Measurements from ENCODE around the gene CTRB1. TPM values are rescaled to one million over a fixed set of nuclear protein-coding genes. Genes with fewer than 3 reads are reported as not detected.
A peak's percentile ranks its signal among the peaks of the same experiment; 100 is the strongest.
"Not testable (repeated sequence)": the region's sequence is repeated elsewhere in the genome, so short reads cannot be mapped to it uniquely, and the experiment has no call there.

Gene CTRB1
- total RNA-seq, 4 donors from 2014 or later, result not detected

DNA sequence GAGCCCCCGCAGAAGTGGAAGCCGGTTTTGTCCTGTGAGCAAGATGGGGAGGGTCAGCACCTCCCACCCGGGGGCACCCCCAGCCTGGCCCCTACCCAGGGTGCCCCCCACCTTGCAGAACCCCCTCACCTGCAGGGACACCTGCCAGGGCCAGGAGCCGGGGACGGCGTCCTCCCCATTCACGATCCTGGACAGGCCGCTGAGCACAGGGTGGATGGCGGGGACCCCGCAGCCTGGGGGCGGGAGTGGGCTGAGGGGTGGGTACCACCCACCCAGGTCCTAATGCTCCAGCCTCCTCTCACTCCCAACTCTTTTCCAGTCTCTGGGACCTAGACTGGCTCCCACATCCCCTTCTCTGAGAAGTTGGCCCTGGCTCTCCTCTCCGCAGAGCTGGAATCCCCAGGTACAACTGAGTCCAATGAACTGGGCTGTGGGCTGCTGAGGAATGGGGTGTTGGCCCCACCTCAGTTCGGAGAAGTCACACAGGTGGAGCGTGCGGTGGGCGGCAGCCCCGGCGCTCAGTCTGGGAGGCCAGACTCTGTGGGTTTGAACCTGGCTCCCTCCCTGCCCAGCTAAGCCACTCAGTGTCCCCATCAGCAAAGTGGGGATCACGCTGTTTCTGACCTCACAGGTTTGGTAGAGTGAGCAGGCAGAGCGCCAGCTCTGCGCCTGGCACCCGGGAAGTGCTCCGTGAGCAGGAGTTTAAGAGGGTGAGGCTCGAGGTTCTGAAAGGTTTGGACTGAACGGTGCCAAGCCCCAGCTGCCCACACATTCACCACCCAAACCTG is 12.6 kb upstream of the CTRB1 start:
- peaks cover 0 to 11% of the 10 kb centered on the region in 2 donors for H3K4me1 ChIP-seq
- 24 to 74% methylated on average over 14 to 15 of the region's 25 CpGs for WGBS, 2 donors
- intact Hi-C loops (cut with DNase I), result loop anchor here (2.0 to 10.0 kb wide), 2 partner anchors 21 to 179 kb away; no protein-coding TSS in a partner anchor
- H3K9me3 ChIP-seq; H3K36me3 ChIP-seq; H3K4me3 ChIP-seq (replicated peaks in 1 of 3); H3K27me3 ChIP-seq: not testable (repeated sequence)
- peak; percentile 84 to 88 for DNase-seq
- H3K27ac ChIP-seq, result peak overlapping the region in 1 of 3 donors; percentile 6

DNA sequence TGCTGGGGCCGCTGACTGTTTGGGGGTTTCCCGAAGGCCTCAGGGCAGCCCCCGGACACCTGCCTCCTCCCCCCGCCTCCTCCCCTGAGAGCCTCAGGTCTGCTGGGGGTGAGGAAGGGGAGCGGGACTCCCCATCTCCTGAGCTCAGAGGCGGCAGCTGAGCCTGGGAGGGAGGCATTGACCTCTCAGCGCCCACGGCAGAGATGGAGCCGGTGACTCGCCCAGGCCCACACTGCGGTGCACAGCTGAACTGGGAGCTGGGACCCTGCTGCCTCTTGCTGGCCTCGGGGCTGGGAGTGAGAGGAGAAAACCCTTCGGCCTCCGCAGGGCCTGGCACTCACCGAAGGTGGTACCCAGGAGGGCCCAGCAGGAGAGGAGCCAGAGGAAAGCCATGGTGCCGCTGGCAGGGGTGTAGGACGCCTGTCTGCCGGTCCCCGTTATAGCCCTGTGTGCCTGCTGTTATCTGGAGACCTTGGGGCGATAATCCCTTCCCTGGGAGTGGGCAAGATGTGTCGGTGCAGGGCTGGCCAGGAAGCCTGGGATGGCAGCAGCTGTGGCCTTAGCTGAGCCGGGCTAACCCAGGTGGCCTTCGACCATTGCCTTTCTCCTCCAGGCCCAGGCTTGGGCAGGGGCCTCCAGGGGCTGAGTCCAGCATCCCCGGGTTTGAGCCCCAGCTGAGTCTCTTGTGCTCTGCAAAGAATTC is 11.9 kb upstream of the CTRB1 start, which contains the start of gene CTRB2:
CTRB2 (minus strand) TSS at position 413 of the 703 bp plus-strand sequence; CDS start at position 393, 20 bp downstream.
- TF ChIP-seq, protein P1, sequence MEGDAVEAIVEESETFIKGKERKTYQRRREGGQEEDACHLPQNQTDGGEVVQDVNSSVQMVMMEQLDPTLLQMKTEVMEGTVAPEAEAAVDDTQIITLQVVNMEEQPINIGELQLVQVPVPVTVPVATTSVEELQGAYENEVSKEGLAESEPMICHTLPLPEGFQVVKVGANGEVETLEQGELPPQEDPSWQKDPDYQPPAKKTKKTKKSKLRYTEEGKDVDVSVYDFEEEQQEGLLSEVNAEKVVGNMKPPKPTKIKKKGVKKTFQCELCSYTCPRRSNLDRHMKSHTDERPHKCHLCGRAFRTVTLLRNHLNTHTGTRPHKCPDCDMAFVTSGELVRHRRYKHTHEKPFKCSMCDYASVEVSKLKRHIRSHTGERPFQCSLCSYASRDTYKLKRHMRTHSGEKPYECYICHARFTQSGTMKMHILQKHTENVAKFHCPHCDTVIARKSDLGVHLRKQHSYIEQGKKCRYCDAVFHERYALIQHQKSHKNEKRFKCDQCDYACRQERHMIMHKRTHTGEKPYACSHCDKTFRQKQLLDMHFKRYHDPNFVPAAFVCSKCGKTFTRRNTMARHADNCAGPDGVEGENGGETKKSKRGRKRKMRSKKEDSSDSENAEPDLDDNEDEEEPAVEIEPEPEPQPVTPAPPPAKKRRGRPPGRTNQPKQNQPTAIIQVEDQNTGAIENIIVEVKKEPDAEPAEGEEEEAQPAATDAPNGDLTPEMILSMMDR (IDR thresholded peaks at IDR 0.05), result no peak
- TF ChIP-seq POLR2A (IDR thresholded peaks at IDR 0.05), result no peak
- peaks cover 0 to 11% of the 10 kb centered on the region in 2 donors for H3K4me1 ChIP-seq

DNA sequence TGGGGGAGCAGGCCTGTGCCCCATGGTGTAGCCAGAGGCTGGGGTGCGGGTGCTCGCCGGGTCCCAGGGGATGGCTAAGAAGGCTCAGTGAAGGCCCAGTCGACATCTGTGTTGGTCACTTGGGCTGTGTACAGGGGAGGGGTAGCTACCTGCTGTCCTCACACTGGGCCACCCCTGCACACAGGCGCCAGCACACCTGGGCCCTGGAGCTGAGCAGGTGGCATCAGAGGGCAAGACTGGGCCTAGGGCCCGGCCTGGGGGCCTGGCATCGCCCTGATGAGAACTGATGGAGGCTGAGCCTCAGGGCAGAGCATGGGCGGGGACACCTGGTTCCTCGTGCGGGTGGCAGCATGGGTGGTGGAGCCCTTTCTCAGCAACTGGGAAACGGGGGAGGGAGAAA is 11.0 kb upstream of the CTRB1 start:
- no peak for DNase-seq
- 85 to 87% methylated on average over 11 of the region's 11 CpGs for WGBS, 2 donors
- H3K27me3 ChIP-seq, result no peaks in the 10 kb centered on the region
- no peaks in the 10 kb centered on the region for H3K36me3 ChIP-seq
- no peaks in the 10 kb centered on the region for H3K9me3 ChIP-seq
- TF ChIP-seq POLR2A (IDR thresholded peaks at IDR 0.05), result no peak
- TF ChIP-seq, protein P1 (IDR thresholded peaks at IDR 0.05), result no peak
- no peak overlapping the region for H3K4me3 ChIP-seq (replicated peaks in 1 of 3)
- peaks cover 0 to 11% of the 10 kb centered on the region in 2 donors for H3K4me1 ChIP-seq
- H3K27ac ChIP-seq, result no peak overlapping the region
- intact Hi-C loops (cut with DNase I), result loop anchor here (2.0 to 10.0 kb wide), 2 partner anchors 19 to 177 kb away; no protein-coding TSS in a partner anchor

More for the DNA sequence above, 11.9 kb upstream of the CTRB1 start, which contains the start of gene CTRB2:
- WGBS, 2 donors, result 74 to 79% methylated on average over 5 to 18 of the region's 24 CpGs
- H3K27me3 ChIP-seq, result no peaks in the 10 kb centered on the region
- DNase-seq, result no peak
- peak within 1 kb of the TSS in 1 of 3 donors; percentile 6 for H3K27ac ChIP-seq
- no peaks in the 10 kb centered on the region for H3K36me3 ChIP-seq
- no peaks in the 10 kb centered on the region for H3K9me3 ChIP-seq
- H3K4me3 ChIP-seq (replicated peaks in 1 of 3), result no peak within 1 kb of the TSS
- intact Hi-C loops (cut with DNase I), result loop anchor here (2.0 to 10.0 kb wide), 2 partner anchors 20 to 178 kb away; no protein-coding TSS in a partner anchor

DNA sequence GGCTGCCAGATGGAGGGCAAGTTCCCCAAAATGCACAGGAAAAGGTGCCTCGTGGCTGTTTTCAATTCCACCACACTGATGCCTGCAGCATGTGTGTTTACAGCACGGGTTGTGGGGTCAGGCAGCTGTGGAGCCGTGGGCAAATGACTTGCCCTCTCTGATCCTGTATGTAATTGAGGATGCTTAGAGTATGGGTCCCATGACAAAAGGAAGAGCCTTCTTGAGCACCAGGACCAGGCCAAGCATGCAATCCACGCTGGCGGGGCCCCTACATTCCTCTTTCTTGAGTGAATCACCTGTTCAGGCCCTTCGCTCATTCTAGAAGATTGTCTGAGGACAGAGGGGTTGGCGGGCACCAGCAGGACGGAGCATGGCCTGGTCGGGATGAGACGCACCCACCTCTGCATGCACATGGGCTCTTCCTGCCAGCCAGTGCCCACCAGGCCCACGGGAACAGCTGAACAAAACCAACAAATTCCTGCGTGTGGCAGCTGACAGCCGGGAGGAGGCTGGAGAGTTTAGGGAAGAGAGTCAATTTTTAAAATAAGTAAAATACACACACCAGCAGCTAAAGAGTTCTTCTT is 10.5 kb upstream of the CTRB1 start:
- TF ChIP-seq POLR2A (IDR thresholded peaks at IDR 0.05), result no peak
- TF ChIP-seq, protein P1 (IDR thresholded peaks at IDR 0.05), result no peak
- intact Hi-C loops (cut with DNase I), result loop anchor here (10.0 kb wide), 1 partner anchor 176 kb away; no protein-coding TSS in a partner anchor
- WGBS, 2 donors, result 71 to 76% methylated on average over 11 to 13 of the region's 13 CpGs

DNA sequence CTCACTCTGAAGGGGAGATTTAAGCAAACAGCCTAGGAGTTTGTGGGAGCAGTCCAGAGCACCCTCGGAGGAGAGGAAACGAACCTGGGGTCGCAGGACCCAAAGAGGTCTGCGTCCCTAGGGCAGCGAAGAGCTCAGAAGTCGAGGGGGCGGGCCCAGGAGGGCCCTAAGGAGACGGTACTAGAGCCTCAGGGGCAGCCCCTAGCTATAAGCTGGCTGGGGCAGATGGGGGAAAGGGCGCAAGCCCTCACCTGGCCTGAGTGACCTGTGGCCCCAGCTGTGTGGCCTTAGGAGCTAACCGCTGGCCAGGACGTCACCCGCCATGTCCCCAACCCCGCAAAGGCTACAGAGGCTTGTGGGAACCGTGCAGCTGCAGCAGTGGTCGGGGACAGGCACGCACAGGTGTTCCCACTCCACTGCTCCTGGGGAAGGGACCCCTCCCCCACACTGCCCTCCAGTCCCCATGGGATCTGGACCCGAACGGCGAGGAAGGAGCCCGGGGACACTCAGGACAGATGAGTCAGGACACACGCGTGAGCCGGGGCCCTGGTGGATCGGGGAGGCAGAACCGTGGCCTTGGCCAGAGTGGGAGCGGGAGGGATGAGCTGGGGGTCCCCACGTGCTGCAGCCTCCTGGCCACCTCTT is 9.8 kb upstream of the CTRB1 start:
- Histone ChIP-seq H3K9me3 (no peaks in the 10 kb centered on the region), H3K4me3 (replicated peaks in 1 of 3) (no peak overlapping the region), H3K27ac (no peak overlapping the region), H3K27me3 (no peaks in the 10 kb centered on the region), H3K4me1 (peaks cover 0 to 11% of the 10 kb centered on the region in 2 donors), H3K36me3 (no peaks in the 10 kb centered on the region)
- intact Hi-C loops (cut with DNase I), result loop anchor here (10.0 kb wide), 1 partner anchor 176 kb away; no protein-coding TSS in a partner anchor
- WGBS, 2 donors, result 86 to 87% methylated on average over 22 to 26 of the region's 27 CpGs
- no peak for DNase-seq
- TF ChIP-seq, protein P1 (IDR thresholded peaks at IDR 0.05), result no peak
- no peak for TF ChIP-seq POLR2A (IDR thresholded peaks at IDR 0.05)

More for the DNA sequence above, 10.5 kb upstream of the CTRB1 start:
- no peak overlapping the region for H3K27ac ChIP-seq
- H3K36me3 ChIP-seq, result no peaks in the 10 kb centered on the region
- no peaks in the 10 kb centered on the region for H3K27me3 ChIP-seq
- peaks cover 0 to 11% of the 10 kb centered on the region in 2 donors for H3K4me1 ChIP-seq
- no peaks in the 10 kb centered on the region for H3K9me3 ChIP-seq
- H3K4me3 ChIP-seq (replicated peaks in 1 of 3), result no peak overlapping the region
- DNase-seq, result no peak

DNA sequence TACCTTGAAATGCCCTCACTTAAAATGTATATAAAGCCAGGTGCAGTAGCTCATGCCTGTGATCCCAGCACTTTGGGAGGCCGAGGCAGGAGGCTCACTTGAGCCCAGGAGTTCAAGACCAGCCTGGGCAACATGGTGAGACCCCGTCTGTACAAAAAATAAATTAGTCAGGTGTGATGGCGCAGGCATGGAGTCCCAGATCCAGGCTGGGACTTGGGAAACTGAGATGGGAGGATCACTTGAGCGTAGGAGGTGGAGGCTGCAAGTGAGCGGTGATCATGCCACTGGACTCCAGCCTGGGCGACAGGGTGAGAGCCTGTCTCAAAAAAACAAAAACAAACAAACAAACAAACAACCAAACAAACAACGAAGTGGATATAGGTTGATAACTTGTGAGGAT is 9.3 kb upstream of the CTRB1 start:
- intact Hi-C loops (cut with DNase I), result loop anchor here (10.0 kb wide), 1 partner anchor 175 kb away; no protein-coding TSS in a partner anchor
- WGBS, 2 donors, result 92 to 95% methylated on average over 7 of the region's 7 CpGs
- not testable (repeated sequence) for H3K4me3 ChIP-seq (replicated peaks in 1 of 3); H3K36me3 ChIP-seq; H3K27ac ChIP-seq; DNase-seq; H3K27me3 ChIP-seq; H3K9me3 ChIP-seq
- peaks cover 0 to 11% of the 10 kb centered on the region in 2 donors for H3K4me1 ChIP-seq

Data from thyroid gland (tissue), 4 donors.